ENCODE data around the gene CEP44. TPM values are rescaled to one million over a fixed set of nuclear protein-coding genes. Genes with fewer than 3 reads are reported as not detected.
A peak's percentile ranks its signal among the peaks of the same experiment; 100 is the strongest.

CEP44 gene
- total RNA-seq, 1 donor from 2014 or later, result 16.4 TPM

DNA sequence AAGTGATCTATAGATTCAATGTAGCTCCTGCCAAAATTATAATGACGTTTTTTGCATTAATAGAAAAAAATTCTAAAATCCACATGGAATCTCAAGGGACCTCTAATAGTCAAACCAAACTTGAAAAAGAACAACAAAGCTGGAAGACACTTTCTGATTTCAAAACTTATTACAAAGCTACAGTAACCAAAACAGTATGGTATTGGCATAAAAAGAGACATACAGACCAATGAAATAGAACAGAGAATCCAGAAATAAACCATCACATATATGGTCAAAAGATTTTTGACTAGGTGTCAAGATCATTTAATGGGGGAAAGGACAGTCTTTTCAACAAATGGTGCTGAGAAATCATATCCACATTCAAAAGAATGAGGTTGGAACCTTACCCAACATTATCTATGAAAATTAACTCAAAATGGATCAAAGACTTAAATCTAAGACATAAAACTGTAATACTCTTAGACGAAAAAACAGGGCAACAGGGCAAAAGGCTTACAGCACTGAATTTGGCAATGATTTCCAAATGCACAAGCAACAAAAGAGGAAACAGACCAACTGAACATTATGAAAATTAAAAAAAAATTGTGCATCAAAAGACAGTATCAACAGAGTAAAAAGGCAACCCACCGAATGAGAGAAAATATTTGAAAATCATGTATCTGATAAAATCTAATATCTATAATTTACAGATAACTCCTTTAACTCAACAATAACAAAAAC lies 4.1 kb upstream of the CEP44 start:
- H3K9me3 ChIP-seq, result no peaks in the 10 kb centered on the region
- H3K36me3 ChIP-seq, result no peaks in the 10 kb centered on the region
- no peak for ATAC-seq
- TF ChIP-seq CTCF (IDR thresholded peaks at IDR 0.05), result no peak
- H3K4me1 ChIP-seq, result peaks cover 17% of the 10 kb centered on the region
- intact Hi-C loops (cut with DNase I), result no loop called here
- H3K4me3 ChIP-seq, result no peak overlapping the region
- H3K27me3 ChIP-seq, result no peaks in the 10 kb centered on the region
- H3K27ac ChIP-seq, result no peak overlapping the region
- no peak for DNase-seq

DNA sequence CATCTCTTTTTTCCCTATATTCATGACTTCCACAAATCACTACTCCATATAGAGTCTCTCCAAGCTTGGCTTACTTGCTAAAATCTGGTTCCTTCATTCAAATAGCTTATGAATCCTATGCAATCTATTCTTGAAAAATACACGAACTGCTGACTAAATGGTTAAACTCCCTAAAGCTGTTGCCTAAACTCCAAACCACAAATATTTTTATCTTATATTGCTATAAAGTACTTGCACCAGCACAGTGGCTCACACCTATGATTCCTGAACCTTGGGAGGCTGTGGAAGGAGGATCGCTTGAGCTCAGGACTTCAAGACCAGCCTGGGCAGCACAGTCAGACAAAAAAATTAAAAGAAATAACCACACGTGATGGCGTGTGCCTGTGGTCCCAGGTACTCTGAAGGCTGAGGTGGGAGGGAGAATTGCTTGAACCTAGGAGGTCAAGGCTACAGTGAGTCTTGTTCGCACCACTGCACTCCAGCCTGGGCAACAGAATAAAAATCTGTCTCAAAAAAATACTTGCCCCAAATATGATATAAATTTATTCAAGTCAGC lies 2.5 kb upstream of the CEP44 start:
- Histone ChIP-seq H3K4me1 (peaks cover 23% of the 10 kb centered on the region), H3K9me3 (no peaks in the 10 kb centered on the region), H3K27ac (no peak overlapping the region), H3K27me3 (no peaks in the 10 kb centered on the region), H3K4me3 (no peak overlapping the region), H3K36me3 (no peaks in the 10 kb centered on the region)
- ATAC-seq (no peak), DNase-seq (no peak)
- intact Hi-C loops (cut with DNase I), result no loop called here
- no peak for TF ChIP-seq CTCF (IDR thresholded peaks at IDR 0.05)

DNA sequence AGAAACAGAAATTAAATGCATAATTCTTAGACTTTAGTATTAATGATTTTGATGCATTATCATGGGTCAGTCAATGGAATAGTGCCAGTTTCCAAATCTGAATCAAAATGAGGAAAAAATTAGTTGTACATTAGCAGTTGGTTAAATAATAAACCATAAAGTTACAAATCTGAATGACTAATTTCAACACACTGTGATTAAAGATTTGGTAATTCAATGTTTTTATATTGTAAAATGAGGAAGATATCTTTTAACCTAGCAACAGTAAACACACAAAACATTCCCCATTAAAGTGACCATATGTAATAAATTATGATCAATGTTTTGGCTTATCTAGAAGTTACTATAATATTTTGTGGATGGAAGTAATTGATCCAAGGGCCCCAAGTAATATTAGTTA lies 1.8 kb upstream of the CEP44 start:
- Histone ChIP-seq H3K4me3 (peak overlapping the region; percentile 88), H3K27me3 (no peaks in the 10 kb centered on the region)

DNA sequence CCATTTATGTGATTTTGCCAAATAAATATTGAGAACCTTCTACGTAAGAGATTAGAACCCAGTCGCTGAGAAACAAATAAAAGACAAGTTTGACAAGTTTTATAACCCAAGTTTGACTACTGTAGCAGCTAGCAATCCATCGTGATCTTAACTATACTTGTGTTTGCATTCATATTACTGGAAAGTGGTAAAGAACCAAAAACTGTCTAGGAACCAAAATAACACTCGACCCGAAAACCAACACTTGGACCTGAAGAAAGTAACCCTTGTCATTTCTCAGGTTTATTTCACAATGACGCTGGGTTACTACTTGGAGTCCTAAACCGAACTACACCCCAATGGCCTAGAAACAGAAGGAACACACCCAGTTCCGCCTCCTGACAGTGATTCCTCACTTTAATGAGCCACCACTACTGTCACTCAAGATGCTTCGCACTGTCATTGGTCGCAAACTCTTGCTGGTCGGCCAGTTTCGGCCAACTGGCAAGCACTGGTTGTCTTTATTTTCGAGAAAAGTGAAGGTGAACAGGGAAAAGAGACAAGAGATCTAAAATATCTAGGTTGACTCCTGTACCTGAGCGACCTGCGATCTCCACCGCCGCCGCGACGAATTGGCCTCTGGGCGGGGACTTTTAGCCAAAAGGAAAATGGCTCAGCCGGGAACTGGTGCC lies 740 bp upstream of the CEP44 start:
- Histone ChIP-seq H3K4me1 (peaks cover 23% of the 10 kb centered on the region), H3K4me3 (peak overlapping the region; percentile 88), H3K36me3 (no peaks in the 10 kb centered on the region), H3K27ac (peak overlapping the region; percentile 99), H3K9me3 (no peaks in the 10 kb centered on the region), H3K27me3 (no peaks in the 10 kb centered on the region)
- ATAC-seq (peak; percentile 99), DNase-seq (peak; percentile 84)
- TF ChIP-seq CTCF (IDR thresholded peaks at IDR 0.05), result no peak
- intact Hi-C loops (cut with DNase I), result no loop called here

More for the DNA sequence above, 1.8 kb upstream of the CEP44 start:
- H3K9me3 ChIP-seq, result no peaks in the 10 kb centered on the region
- H3K4me1 ChIP-seq, result peaks cover 23% of the 10 kb centered on the region
- no peak for ATAC-seq
- intact Hi-C loops (cut with DNase I), result no loop called here
- TF ChIP-seq CTCF (IDR thresholded peaks at IDR 0.05), result no peak
- DNase-seq, result no peak
- peak overlapping the region; percentile 99 for H3K27ac ChIP-seq
- no peaks in the 10 kb centered on the region for H3K36me3 ChIP-seq

DNA sequence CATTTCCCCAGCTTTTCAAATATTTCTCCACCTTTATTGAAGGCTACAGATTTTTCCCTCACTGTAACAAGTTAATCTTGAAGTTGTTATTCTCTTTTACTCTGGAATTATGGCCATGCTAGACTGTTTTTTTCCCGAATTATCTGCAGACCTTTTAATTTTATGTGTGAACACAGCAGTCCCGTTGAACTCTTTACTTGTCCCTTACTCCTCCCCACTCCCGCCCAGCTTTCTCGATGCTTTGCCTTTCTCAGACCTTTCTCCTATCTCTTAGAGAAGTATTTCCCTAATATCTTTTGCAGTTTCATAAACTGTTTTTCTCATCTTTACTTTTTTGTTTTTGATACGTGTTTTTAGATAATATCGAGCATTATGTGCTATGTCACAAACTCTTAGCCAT lies 776 bp downstream of the CEP44 start:
- no peaks in the 10 kb centered on the region for H3K9me3 ChIP-seq
- intact Hi-C loops (cut with DNase I), result no loop called here
- H3K36me3 ChIP-seq, result no peaks in the 10 kb centered on the region
- H3K27me3 ChIP-seq, result no peaks in the 10 kb centered on the region
- H3K27ac ChIP-seq, result peak overlapping the region; percentile 99
- no peak for ATAC-seq
- no peak for DNase-seq
- H3K4me3 ChIP-seq, result peak overlapping the region; percentile 88
- TF ChIP-seq CTCF (IDR thresholded peaks at IDR 0.05), result no peak
- H3K4me1 ChIP-seq, result peaks cover 23% of the 10 kb centered on the region

Data from upper lobe of right lung (tissue), 1 donor.